Measurements from ENCODE around the gene SACM1L.

The SACM1L gene

GRCh38 chr3:45711931-45712330, 22.7 kb downstream of the SACM1L start:
- Histone ChIP-seq H3K9ac (ENCODE audit: low read length) (no peak overlapping the region), H3K4me3 (ENCODE audit: low read length) (no peak overlapping the region), H3K4me2 (ENCODE audit: low read depth, low read length) (no peak overlapping the region), H3K9me2 (replicated peaks; ENCODE audit: insufficient read depth, low read length) (no peaks in the 10 kb centered on the region), H3K79me2 (ENCODE audit: low read length) (0 out of 2 replicates have a peak, but pooled peaks cover 2% of the 10 kb centered on the region), H3K9me3 (replicated peaks; ENCODE audit: insufficient read depth, low read length) (no peaks in the 10 kb centered on the region), H3K27me3 (replicated peaks; ENCODE audit: insufficient read depth, low read length) (no peaks in the 10 kb centered on the region), H4K20me1 (ENCODE audit: insufficient read depth, low read length) (no peaks in the 10 kb centered on the region), H3K27ac (ENCODE audit: low read length) (no peak overlapping the region), H3K4me1 (ENCODE audit: low read length) (no peaks in the 10 kb centered on the region), H3F3A (ENCODE audit: insufficient read depth, low read length) (no peaks in the 10 kb centered on the region), H3K36me3 (replicated peaks; ENCODE audit: insufficient read depth, low read length) (peaks cover 11% of the 10 kb centered on the region; the same call in 1 of the 2 replicates), H2AFZ (ENCODE audit: low read length) (no peak overlapping the region)
- TF ChIP-seq EZH2 (optimal IDR thresholded peaks at IDR 0.05; ENCODE audit: low read depth, low read length) = no peak
- TF ChIP-seq EZH2phosphoT487 (IDR thresholded peaks at IDR 0.05; ENCODE audit: low read length) = no peak
- TF ChIP-seq CTCF (IDR thresholded peaks at IDR 0.05; ENCODE audit: low read length) = no peak
- no peak for DNase-seq

GRCh38 chr3:45712434-45713110, 23.4 kb downstream of the SACM1L start:
- Histone ChIP-seq H3K79me2 (ENCODE audit: low read length) (0 out of 2 replicates have a peak, but pooled peaks cover 2% of the 10 kb centered on the region), H3F3A (ENCODE audit: insufficient read depth, low read length) (no peaks in the 10 kb centered on the region), H3K9me2 (replicated peaks; ENCODE audit: insufficient read depth, low read length) (no peaks in the 10 kb centered on the region), H3K4me1 (ENCODE audit: low read length) (no peaks in the 10 kb centered on the region), H3K36me3 (replicated peaks; ENCODE audit: insufficient read depth, low read length) (peaks cover 11% of the 10 kb centered on the region; the same call in 1 of the 2 replicates), H3K9me3 (replicated peaks; ENCODE audit: insufficient read depth, low read length) (no peaks in the 10 kb centered on the region), H3K27me3 (replicated peaks; ENCODE audit: insufficient read depth, low read length) (no peaks in the 10 kb centered on the region), H3K4me3 (ENCODE audit: low read length) (no peak overlapping the region), H3K9ac (ENCODE audit: low read length) (no peak overlapping the region), H3K27ac (ENCODE audit: low read length) (no peak overlapping the region), H2AFZ (ENCODE audit: low read length) (no peak overlapping the region), H4K20me1 (ENCODE audit: insufficient read depth, low read length) (no peaks in the 10 kb centered on the region), H3K4me2 (ENCODE audit: low read depth, low read length) (no peak overlapping the region)
- no peak for DNase-seq
- TF ChIP-seq EZH2 (optimal IDR thresholded peaks at IDR 0.05; ENCODE audit: low read depth, low read length) (no peak), EZH2phosphoT487 (IDR thresholded peaks at IDR 0.05; ENCODE audit: low read length) (no peak), CTCF (IDR thresholded peaks at IDR 0.05; ENCODE audit: low read length) (no peak)

DNA sequence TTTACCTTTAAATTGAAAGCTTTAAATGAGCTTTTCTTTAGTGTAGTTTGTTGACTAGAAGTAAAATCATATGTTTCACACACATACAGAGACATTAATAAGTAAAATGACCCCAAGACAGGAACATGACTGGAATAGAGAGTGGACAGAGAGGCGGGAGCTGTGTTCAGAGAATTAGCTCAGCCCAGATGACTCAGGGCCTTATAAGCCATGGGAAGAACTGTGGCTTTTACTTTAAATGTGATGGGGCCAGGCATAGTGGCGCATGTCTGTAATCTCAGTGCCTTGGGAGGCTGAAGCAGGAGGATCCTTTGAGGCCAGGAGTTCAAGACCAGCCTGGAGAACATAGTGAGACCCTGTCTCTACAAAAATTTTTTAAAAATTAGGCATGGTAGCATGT, 26.7 kb downstream of the SACM1L start:
- Histone ChIP-seq H3K27me3 (replicated peaks; ENCODE audit: insufficient read depth, low read length) (no peaks in the 10 kb centered on the region), H3K4me1 (ENCODE audit: low read length) (no peaks in the 10 kb centered on the region), H3K4me2 (ENCODE audit: low read depth, low read length) (no peak overlapping the region), H3K9ac (ENCODE audit: low read length) (no peak overlapping the region), H4K20me1 (ENCODE audit: insufficient read depth, low read length) (no peaks in the 10 kb centered on the region), H3K36me3 (replicated peaks; ENCODE audit: insufficient read depth, low read length) (no peaks in the 10 kb centered on the region), H2AFZ (ENCODE audit: low read length) (no peak overlapping the region), H3K79me2 (ENCODE audit: low read length) (no peaks in the 10 kb centered on the region), H3K9me3 (replicated peaks; ENCODE audit: insufficient read depth, low read length) (no peaks in the 10 kb centered on the region), H3F3A (ENCODE audit: insufficient read depth, low read length) (no peaks in the 10 kb centered on the region), H3K4me3 (ENCODE audit: low read length) (no peak overlapping the region), H3K9me2 (replicated peaks; ENCODE audit: insufficient read depth, low read length) (no peaks in the 10 kb centered on the region), H3K27ac (ENCODE audit: low read length) (no peak overlapping the region)
- DNase-seq = no peak
- TF ChIP-seq EZH2phosphoT487 (IDR thresholded peaks at IDR 0.05; ENCODE audit: low read length) = no peak
- no peak for TF ChIP-seq CTCF (IDR thresholded peaks at IDR 0.05; ENCODE audit: low read length)
- TF ChIP-seq EZH2 (optimal IDR thresholded peaks at IDR 0.05; ENCODE audit: low read depth, low read length) = no peak

Measured in MM.1S (cell line).